Activated T-helper 2 cell treated with anti-CD3 and anti-CD28 coated beads, Interferon-gamma antibody, Interleukin-2, Interleukin-4, amounts not matched to agents 10 μg/mL and 5 μg/mL and 100 μg/mL, durations not matched to agents 14 hours and 24 hours and 36 hours (primary cell): ENCODE results near the gene KRTAP10-2. TPM values are rescaled to one million over a fixed set of nuclear protein-coding genes. Genes with fewer than 3 reads are reported as not detected.
"Not testable (repeated sequence)": the region's sequence is repeated elsewhere in the genome, so short reads cannot be mapped to it uniquely, and the experiment has no call there.

Experiments
- DNase-seq: peaks from one replicate; pipeline ENCODE4 v3.0.0; 2021; ENCODE audit warnings: low spot score
- H3K27ac Mint-ChIP-seq: one replicate; pipeline ENCODE4 v1.8.0; 2021; ENCODE audit warnings: mixed read lengths
- H3K27me3 Mint-ChIP-seq: one replicate; pipeline ENCODE4 v1.8.0; 2021; ENCODE audit warnings: low read depth, mixed read lengths
- H3K36me3 Mint-ChIP-seq: one replicate; pipeline ENCODE4 v1.8.0; 2021; ENCODE audit warnings: low read depth, mixed read lengths
- H3K4me1 Mint-ChIP-seq: one replicate; pipeline ENCODE4 v1.8.0; 2021; ENCODE audit warnings: low read depth, mixed read lengths
- H3K4me3 Mint-ChIP-seq: one replicate; pipeline ENCODE4 v1.8.0; 2021; ENCODE audit warnings: low read depth, mild to moderate bottlenecking, moderate library complexity, mixed read lengths
- H3K9me3 Mint-ChIP-seq: one replicate; pipeline ENCODE4 v1.8.0; 2021; ENCODE audit warnings: mixed read lengths
- intact Hi-C: fragments of 100-400 bp; cut with micrococcal nuclease; formaldehyde crosslinking; loops from one replicate; pipeline ENCODE4 v1.15.1; 2023
- total RNA-seq: library from RNA; stranded (reverse); gene quantifications from 2 replicates; pipeline ENCODE4 v1.2.3, GENCODE V29; 2022

KRTAP10-2 gene, protein sequence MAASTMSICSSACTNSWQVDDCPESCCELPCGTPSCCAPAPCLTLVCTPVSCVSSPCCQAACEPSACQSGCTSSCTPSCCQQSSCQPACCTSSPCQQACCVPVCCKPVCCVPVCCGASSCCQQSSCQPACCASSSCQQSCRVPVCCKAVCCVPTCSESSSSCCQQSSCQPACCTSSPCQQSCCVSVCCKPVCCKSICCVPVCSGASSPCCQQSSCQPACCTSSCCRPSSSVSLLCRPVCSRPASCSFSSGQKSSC
- total RNA-seq: not detected in 2 replicates

DNA sequence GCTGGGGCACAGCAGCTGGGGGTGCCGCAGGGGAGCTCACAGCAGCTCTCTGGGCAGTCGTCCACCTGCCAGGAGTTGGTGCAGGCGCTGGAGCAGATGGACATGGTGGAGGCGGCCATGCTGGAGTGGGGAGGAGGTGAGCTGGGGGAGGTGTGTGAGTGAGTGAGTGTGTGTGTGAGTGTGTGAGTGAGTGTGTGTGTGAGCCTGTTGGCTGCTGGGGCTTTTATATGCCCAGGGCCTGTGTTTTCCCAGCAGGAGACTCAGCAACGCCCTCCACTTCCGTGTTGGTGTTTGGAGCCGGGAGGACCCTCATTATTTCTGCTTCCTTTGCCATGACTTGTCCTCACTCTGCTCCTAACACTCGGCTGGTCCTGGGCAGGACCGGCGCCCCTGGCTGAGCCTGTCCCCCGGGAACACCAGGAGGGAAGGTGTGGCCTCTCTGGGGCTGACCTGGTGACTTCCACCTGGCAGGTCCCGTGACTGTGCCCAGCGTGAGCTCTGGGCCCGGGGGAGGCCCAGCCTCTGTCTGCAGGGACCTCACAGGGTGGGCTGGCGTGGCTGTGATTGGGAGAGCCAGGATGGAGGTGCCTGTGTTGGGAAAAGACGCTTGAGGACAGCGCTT, at the start of gene KRTAP10-2:
TSS of gene KRTAP10-2 (minus strand) at position 166 of the 622 bp plus-strand sequence. CDS start at position 119, 47 bp downstream.
- intact Hi-C loops: no loop called here
- Mint-ChIP-seq H3K27me3 (peaks cover 3% of the 10 kb centered on the region), H3K9me3 (peaks cover 20% of the 10 kb centered on the region), H3K4me3 (no peak within 1 kb of the TSS), H3K4me1 (peaks cover 10% of the 10 kb centered on the region), H3K36me3 (peaks cover 15% of the 10 kb centered on the region), H3K27ac (no peak within 1 kb of the TSS)
- no peak for DNase-seq

DNA sequence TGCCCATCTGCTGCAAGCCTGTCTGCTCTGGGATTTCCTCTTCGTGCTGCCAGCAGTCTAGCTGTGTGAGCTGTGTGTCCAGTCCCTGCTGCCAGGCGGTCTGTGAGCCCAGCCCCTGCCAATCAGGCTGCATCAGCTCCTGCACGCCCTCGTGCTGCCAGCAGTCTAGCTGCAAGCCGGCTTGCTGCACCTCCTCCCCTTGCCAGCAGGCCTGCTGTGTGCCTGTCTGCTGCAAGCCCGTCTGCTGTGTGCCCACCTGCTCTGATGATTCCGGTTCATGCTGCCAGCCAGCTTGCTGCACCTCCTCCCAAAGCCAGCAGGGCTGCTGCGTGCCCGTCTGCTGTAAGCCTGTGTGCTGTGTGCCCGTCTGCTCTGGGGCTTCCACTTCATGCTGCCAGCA, 49.8 kb upstream of the KRTAP10-2 start:
- H3K9me3 Mint-ChIP-seq, H3K36me3 Mint-ChIP-seq, DNase-seq, H3K27ac Mint-ChIP-seq, H3K4me1 Mint-ChIP-seq, intact Hi-C loops, H3K4me3 Mint-ChIP-seq: not testable (repeated sequence)
- peaks cover 11% of the 10 kb centered on the region for H3K27me3 Mint-ChIP-seq

DNA sequence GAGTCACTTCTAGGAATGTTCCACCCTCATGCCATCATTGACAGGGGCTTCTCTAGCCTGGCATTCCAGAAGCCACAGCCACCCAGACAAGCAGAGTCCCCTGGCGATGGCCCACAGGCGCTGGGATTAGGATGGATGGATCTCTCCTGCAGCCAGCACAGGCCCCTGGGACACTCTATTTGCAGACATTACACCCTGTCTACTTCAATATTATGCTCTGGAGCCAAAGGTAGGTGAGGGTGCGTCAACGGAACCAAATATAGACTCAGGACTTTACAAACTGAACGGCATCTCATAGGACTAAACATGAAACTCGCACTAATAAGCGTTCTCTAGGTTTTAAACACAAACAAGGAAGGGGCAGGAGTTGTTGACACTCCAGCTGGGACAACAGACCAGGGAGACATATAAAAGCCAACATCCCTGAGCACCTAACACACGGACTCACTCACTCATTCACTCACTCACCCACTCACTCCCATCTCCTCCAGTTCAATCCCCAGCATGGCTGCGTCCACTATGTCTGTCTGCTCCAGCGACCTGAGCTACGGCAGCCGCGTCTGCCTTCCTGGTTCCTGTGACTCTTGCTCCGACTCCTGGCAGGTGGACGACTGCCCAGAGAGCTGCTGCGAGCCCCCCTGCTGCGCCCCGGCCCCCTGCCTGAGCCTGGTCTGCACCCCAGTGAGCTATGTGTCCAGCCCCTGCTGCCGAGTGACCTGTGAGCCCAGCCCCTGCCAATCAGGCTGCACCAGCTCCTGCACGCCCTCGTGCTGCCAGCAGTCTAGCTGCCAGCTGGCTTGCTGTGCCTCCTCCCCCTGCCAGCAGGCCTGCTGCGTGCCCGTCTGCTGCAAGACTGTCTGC, 49.0 kb upstream of the KRTAP10-2 start, which contains the start of gene KRTAP10-7:
TSS of gene KRTAP10-7 (plus strand) at position 480 of the 861 bp plus-strand sequence. CDS start at position 505, 25 bp downstream.
- H3K36me3 Mint-ChIP-seq, H3K9me3 Mint-ChIP-seq, H3K27me3 Mint-ChIP-seq, H3K4me1 Mint-ChIP-seq, DNase-seq, H3K4me3 Mint-ChIP-seq, intact Hi-C loops, H3K27ac Mint-ChIP-seq: not testable (repeated sequence)

DNA sequence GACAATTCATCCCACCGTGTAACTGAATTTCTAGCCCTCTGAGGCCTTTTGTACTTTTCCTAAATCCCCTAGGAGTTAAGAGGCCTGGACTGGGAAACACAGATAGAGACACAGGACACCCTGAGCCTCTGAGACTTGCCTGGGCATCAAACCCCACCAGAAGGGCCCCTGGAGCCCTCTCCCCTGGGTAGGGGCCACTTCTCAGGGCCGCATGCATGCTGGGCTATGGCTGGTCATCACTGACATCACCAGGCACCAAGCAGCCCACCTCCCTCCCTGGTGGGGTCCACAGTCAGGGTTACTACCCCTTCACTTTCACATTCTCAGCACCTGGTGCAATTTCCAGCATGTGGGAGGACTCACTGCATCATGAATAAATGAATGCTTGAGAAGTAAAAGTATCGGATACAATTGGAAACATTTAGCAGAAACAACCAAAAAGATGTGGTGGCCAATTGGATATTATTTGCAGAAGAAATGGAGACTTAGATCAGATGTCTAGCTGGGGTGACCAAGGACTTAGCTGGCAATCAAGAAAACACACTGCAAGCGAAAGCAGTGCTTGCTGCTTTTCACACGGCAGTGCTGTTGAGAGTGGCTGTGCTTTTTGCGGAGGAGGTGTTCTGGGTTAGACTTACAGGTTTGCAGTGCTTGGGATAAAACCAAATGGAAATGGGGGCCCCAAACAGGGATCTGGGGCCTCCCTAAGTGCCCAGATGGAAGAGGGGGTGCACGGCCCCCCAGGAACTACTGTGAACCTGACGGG, 48.1 kb upstream of the KRTAP10-2 start:
- H3K27ac Mint-ChIP-seq: no peak overlapping the region
- intact Hi-C loops: no loop called here

DNA sequence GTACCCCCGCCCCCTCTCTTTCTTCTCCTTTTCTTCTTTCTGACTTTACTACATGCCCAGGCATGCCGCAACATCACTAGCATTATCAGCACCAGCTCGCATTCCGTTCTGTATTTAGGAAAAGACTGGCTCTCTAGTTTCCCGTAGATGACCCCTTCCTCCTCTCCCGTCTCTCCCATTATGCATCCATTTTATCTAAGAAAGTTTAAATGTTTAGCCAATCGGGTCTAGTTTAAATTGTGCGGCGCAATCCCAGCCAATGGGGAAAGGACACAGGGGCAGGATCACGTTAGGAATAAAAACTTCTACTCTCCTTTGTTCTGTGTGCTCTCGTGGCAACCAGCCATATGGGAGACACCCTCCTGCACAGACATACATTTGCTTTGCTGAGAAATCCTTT, 46.8 kb upstream of the KRTAP10-2 start:
- no peaks in the 10 kb centered on the region for H3K9me3 Mint-ChIP-seq

More for the DNA sequence above, 48.1 kb upstream of the KRTAP10-2 start:
- H3K36me3 Mint-ChIP-seq: no peaks in the 10 kb centered on the region
- no peak overlapping the region for H3K4me3 Mint-ChIP-seq
- peaks cover 2% of the 10 kb centered on the region for H3K27me3 Mint-ChIP-seq
- DNase-seq: no peak
- no peaks in the 10 kb centered on the region for H3K4me1 Mint-ChIP-seq
- no peaks in the 10 kb centered on the region for H3K9me3 Mint-ChIP-seq

DNA sequence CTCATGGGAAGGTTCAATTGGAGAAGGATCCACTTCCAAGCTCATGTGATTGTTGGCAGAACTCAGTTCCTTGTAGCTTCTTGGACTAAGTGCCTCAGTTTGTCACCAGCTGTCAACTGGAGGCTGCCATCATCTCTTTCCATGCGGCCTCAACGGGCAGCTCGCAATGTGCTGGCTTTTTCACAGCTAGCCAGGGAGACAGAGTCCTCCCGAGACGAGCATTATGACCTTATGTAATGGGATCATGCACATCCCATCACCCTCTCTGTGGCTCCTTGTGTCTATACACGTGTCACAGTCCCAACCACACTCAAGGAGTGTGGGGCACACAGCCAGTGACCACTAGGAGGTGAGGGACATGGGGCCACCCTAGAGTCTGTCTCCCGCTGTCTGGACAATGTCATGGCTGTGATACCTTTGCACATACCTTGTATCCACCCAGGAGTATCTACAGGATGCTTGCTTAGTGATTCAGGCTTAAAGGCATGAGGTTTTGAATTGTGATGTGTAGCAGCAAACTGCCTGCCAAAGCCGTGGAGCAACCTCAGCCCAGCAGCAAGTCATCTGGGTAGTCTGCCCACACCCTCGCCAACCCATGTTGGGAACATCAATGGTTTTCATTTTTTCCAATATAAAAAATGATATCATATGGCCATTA, 44.9 kb upstream of the KRTAP10-2 start:
- intact Hi-C loops: no loop called here
- H3K4me1 Mint-ChIP-seq: no peaks in the 10 kb centered on the region
- H3K27ac Mint-ChIP-seq: no peak overlapping the region
- H3K27me3 Mint-ChIP-seq: peaks cover 2% of the 10 kb centered on the region
- H3K9me3 Mint-ChIP-seq: no peaks in the 10 kb centered on the region
- no peak for DNase-seq
- H3K4me3 Mint-ChIP-seq: no peak overlapping the region
- H3K36me3 Mint-ChIP-seq: no peaks in the 10 kb centered on the region

More for the DNA sequence above, 46.8 kb upstream of the KRTAP10-2 start:
- Mint-ChIP-seq H3K27me3 (peaks cover 2% of the 10 kb centered on the region), H3K36me3 (no peaks in the 10 kb centered on the region), H3K4me1 (no peaks in the 10 kb centered on the region), H3K4me3 (no peak overlapping the region), H3K27ac (no peak overlapping the region)
- intact Hi-C loops: no loop called here
- no peak for DNase-seq

DNA sequence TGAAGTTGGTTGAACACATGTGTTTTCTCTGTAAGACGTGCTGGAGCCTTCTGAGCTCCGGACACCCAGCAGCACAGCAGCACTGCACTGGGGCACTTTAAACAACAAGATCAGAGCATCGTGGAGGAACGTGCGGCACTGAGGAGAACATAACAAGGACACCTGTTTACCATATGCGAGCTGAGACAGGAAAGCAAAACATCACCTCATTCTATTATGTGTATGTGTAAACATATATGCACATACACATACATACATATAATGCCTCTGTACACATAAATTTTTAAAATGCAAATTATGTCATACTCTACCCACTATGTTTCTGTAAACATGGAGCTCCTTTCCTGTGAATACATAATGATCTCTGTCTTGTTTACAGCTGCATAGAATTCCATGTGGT, 44.2 kb upstream of the KRTAP10-2 start:
- intact Hi-C loops: no loop called here
- Mint-ChIP-seq H3K4me1 (no peaks in the 10 kb centered on the region), H3K4me3 (no peak overlapping the region), H3K9me3 (no peaks in the 10 kb centered on the region), H3K27me3 (peaks cover 2% of the 10 kb centered on the region), H3K27ac (no peak overlapping the region), H3K36me3 (no peaks in the 10 kb centered on the region)
- DNase-seq: no peak

DNA sequence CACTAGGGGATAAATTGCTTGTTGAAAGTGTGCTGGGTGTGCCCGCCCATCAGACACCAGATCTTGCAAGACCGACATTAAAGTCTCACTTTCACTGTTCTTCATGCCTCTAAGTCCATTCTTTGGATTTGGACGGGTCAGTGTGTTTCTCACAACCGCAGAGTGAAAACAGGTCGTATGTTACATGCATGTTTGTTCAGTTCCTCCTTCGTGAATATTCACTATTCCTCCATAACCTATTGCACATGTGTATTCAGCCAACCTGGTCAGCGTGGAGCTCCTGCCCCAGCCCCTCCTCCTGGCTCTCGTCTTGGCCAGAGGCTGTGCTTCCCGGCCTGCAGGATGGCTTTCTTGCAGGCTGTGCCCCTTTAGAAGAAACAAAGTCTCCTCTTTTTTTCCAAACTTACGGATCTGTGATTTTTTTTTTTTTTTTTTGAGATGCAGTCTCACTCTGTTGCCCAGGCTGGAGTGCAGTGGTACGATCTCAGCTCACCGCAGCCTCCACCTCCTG, 43.2 kb upstream of the KRTAP10-2 start:
- H3K4me1 Mint-ChIP-seq: no peaks in the 10 kb centered on the region
- no peaks in the 10 kb centered on the region for H3K36me3 Mint-ChIP-seq
- no peaks in the 10 kb centered on the region for H3K9me3 Mint-ChIP-seq
- H3K4me3 Mint-ChIP-seq: no peak overlapping the region
- peaks cover 2% of the 10 kb centered on the region for H3K27me3 Mint-ChIP-seq
- intact Hi-C loops: no loop called here
- H3K27ac Mint-ChIP-seq: no peak overlapping the region
- no peak for DNase-seq

DNA sequence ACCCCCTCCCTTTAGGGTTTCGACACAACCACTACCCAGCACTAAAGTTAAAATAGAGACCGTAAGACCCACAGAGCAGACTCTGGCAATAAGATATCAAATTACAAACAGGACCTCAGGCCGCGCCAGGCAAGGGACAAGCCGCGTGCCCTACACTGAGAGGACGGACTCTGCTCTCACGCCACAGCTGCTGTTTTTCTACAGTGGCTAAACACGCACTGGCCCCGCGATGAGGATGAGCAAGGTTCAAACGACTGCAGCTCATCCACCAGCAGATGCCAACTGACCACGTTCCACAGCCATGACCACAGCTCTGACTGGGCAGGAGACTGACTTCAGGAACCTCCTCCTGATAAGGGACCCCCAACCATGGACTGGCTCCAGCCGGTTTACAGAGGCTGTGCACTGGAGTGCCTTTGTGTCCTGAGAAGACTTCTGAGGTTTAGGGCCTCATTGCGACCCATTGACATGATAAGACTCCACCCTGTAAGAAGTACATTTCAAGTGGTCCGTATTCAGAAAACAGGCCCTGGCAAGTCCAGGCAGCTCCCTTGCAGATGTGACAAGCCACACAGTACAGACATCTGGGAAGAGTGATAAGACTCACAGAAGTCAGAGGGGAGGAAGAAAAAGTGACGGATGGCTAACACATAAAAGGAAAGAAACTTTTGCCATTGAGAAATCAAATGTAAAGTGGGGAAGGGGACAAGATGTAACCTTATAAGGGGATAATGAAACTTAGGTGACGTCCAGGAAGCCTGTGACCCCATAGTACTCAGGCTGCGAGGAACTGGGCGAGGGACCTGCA, 42.5 kb upstream of the KRTAP10-2 start:
- Mint-ChIP-seq H3K27me3 (peaks cover 2% of the 10 kb centered on the region), H3K36me3 (no peaks in the 10 kb centered on the region), H3K9me3 (no peaks in the 10 kb centered on the region), H3K4me1 (no peaks in the 10 kb centered on the region), H3K27ac (no peak overlapping the region), H3K4me3 (no peak overlapping the region)
- DNase-seq: no peak
- intact Hi-C loops: no loop called here

DNA sequence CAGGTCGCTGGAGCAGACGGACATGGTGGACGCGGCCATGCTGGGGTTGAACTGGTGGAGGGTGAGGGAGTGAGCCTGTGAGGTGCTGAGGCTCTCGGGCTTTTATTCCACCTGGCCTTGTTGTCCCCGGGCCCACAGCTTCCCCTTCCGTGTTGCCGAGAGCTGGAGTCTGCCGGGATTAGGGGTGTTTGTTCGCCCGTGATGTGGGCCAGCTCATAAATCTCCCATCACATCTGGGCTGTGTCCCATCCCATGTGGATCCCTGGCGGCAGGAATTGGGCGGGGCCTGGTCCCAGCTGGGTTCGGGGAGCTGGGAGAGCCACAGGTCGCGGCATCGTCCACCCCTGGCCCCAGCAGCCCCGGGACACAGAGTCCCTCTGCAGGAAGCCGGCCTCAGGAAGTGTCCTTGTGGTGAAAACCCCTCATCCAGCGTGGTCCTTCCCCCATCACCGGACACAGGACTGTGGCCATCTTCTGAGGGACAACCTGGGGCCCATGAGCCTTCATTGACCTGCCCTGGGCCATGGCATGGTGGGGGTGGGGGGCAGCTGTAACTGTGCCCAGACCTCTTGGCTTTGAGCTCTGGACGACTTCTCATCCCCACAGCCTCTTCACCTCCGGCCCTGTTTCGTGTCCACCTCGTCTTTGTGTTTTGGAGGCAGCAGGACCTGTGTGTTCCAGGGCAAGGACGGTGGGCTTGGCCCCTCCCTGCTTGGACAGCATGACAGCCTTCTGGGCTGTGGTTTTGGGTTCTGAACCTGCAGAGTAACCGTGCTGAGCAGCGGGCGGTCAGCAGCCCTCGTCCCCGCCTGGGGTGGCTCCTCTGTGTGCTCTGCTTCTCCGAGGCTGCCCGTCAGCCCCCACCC, 41.4 kb upstream of the KRTAP10-2 start, which contains the start of gene KRTAP10-6:
TSS of gene KRTAP10-6 (minus strand) at position 60 of the 866 bp plus-strand sequence. CDS start at position 39, 21 bp downstream.
- Mint-ChIP-seq H3K27ac (no peak within 1 kb of the TSS), H3K36me3 (no peaks in the 10 kb centered on the region), H3K4me1 (no peaks in the 10 kb centered on the region), H3K4me3 (no peak within 1 kb of the TSS), H3K27me3 (peaks cover 5% of the 10 kb centered on the region), H3K9me3 (no peaks in the 10 kb centered on the region)
- intact Hi-C loops: no loop called here
- DNase-seq: no peak

DNA sequence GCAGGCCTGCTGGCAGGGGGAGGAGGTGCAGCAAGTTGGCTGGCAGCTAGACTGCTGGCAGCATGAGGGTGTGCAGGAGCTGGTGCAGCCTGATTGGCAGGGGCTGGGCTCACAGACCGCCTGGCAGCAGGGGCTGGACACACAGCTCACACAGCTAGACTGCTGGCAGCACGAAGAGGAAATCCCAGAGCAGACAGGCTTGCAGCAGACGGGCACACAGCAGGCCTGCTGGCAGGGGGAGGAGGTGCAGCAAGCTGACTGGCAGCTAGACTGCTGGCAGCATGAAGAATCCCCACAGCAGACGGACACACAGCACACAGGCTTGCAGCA, 40.5 kb upstream of the KRTAP10-2 start:
- DNase-seq, H3K27me3 Mint-ChIP-seq, intact Hi-C loops, H3K4me1 Mint-ChIP-seq, H3K9me3 Mint-ChIP-seq, H3K36me3 Mint-ChIP-seq, H3K27ac Mint-ChIP-seq, H3K4me3 Mint-ChIP-seq: not testable (repeated sequence)
